Measurements from ENCODE around the gene TRIM31. TPM values are rescaled to one million over a fixed set of nuclear protein-coding genes. Genes with fewer than 3 reads are reported as not detected.
A peak's percentile ranks its signal among the peaks of the same experiment; 100 is the strongest.

The TRIM31 gene
- total and polyA plus RNA-seq, 8 donors: 0.14 to 0.22 (median 0.16) TPM; not detected in 1

- Histone ChIP-seq H3K36me3 (peaks cover 0 to 10% (median 0%) of the 10 kb centered on the region in 3 donors), H3K27me3 (no peaks in the 10 kb centered on the region), H3K4me3 (peak overlapping the region; percentile 22 to 71 (median 36)), H3K27ac (peak overlapping the region; percentile 46 to 91 (median 65)), H3K9me3 (no peaks in the 10 kb centered on the region), H3K4me1 (peaks cover 8 to 25% (median 11%) of the 10 kb centered on the region in 3 donors)
- no peak for TF ChIP-seq CTCF (IDR thresholded peaks at IDR 0.05)
- no peak for FAIRE-seq
- intact Hi-C loops (cut with DNase I): no loop called here
- DNase-seq: no peak
- no peak for ATAC-seq
- WGBS, 2 donors: 6 to 7% methylated on average over 4 of the region's 4 CpGs
Measured at GRCh38 chr6:30066082-30066481, 46.8 kb downstream of the TRIM31 start.

- no peak for TF ChIP-seq CTCF (IDR thresholded peaks at IDR 0.05)
- no peak overlapping the region for H3K4me3 ChIP-seq
- 52 to 84% methylated on average over 2 of the region's 2 CpGs for WGBS, 2 donors
- intact Hi-C loops (cut with DNase I): no loop called here
- H3K27ac ChIP-seq: no peak overlapping the region
- FAIRE-seq (no peak), ATAC-seq (no peak), DNase-seq (no peak)
- H3K36me3 ChIP-seq: no peaks in the 10 kb centered on the region
- no peaks in the 10 kb centered on the region for H3K27me3 ChIP-seq
- H3K4me1 ChIP-seq: peaks cover 16 to 38% (median 16%) of the 10 kb centered on the region in 3 donors
- H3K9me3 ChIP-seq: no peaks in the 10 kb centered on the region
Measured at GRCh38 chr6:30063315-30063714, 49.6 kb downstream of the TRIM31 start.

- intact Hi-C loops (cut with DNase I): no loop called here
- Histone ChIP-seq H3K27me3 (no peaks in the 10 kb centered on the region), H3K9me3 (no peaks in the 10 kb centered on the region), H3K27ac (peak overlapping the region in 2 of 4 donors; percentile 83 to 88), H3K4me3 (peak overlapping the region in 1 of 4 donors; percentile 76), H3K4me1 (peaks cover 10 to 31% (median 12%) of the 10 kb centered on the region in 3 donors), H3K36me3 (peaks cover 0 to under 1% (median 0%) of the 10 kb centered on the region in 3 donors)
- DNase-seq (no peak), ATAC-seq (no peak), FAIRE-seq (no peak)
- no peak for TF ChIP-seq CTCF (IDR thresholded peaks at IDR 0.05)
- WGBS, 2 donors: 84 to 90% methylated on average over 7 of the region's 7 CpGs
Measured at GRCh38 chr6:30062471-30063178, 50.3 kb downstream of the TRIM31 start.

- no peak for TF ChIP-seq CTCF (IDR thresholded peaks at IDR 0.05)
- intact Hi-C loops (cut with DNase I): no loop called here
- 24 to 28% methylated on average over 13 of the region's 13 CpGs for WGBS, 2 donors
- Histone ChIP-seq H3K27me3 (no peaks in the 10 kb centered on the region), H3K4me1 (peaks cover 8 to 30% (median 12%) of the 10 kb centered on the region in 3 donors), H3K36me3 (peaks cover 0 to 4% (median 0%) of the 10 kb centered on the region in 3 donors), H3K27ac (peak overlapping the region; percentile 61 to 88 (median 76)), H3K4me3 (peak overlapping the region; percentile 60 to 84 (median 76)), H3K9me3 (no peaks in the 10 kb centered on the region)
- DNase-seq (peak in 3 of 6 donors; percentile 22 to 57 (median 33)), ATAC-seq (peak in 1 of 4 donors; percentile 38), FAIRE-seq (no peak)
Measured at GRCh38 chr6:30061858-30062458, 50.9 kb downstream of the TRIM31 start.

Data from pancreas (tissue), 10 donors.